K562 (cell line): ENCODE data around the gene KCP. TPM values are rescaled to one million over a fixed set of nuclear protein-coding genes. Genes with fewer than 3 reads are reported as not detected.

Experiments
- ARID2 ChIP-seq: fragments of 450-650 bp; IDR thresholded peaks from 2 replicates; pipeline ENCODE4 v1.6.1; 2017; ENCODE audit warnings: antibody characterized with exemption, mild to moderate bottlenecking
- CTBP1 ChIP-seq: fragments of 450-650 bp; IDR thresholded peaks from 2 replicates; pipeline ENCODE4 v1.6.1; 2016; ENCODE audit warnings: borderline replicate concordance
- ERF ChIP-seq: fragments of 450-650 bp; formaldehyde crosslinking; IDR thresholded peaks from 2 replicates; pipeline ENCODE4 v1.4.0; 2020; ENCODE audit warnings: mild to moderate bottlenecking, mixed read lengths
- FOXK2 ChIP-seq, 2 experiments: fragments of 450-650 bp; IDR thresholded peaks in 1 of 2; conservative IDR thresholded peaks in 1 of 2; 2 replicates each; pipeline ENCODE4 v1.6.1; 2016; ENCODE audit warnings: low read depth in 2 of 2, mild to moderate bottlenecking in 1 of 2
- HDAC3 ChIP-seq: fragments of 450-650 bp; IDR thresholded peaks from 2 replicates; pipeline ENCODE4 v1.6.1; 2018; ENCODE audit warnings: borderline replicate concordance, mild to moderate bottlenecking, moderate library complexity; ENCODE audit not compliant: partially characterized antibody
- HIVEP1 ChIP-seq: fragments of 250-450 bp; sonication (Bioruptor Pico); IDR thresholded peaks from 2 replicates; pipeline ENCODE4 v1.4.0; 2020; ENCODE audit warnings: mild to moderate bottlenecking
- KAT7 ChIP-seq: sonication (generic); formaldehyde crosslinking; IDR thresholded peaks from 2 replicates; pipeline ENCODE4 v1.8.0; 2022; ENCODE audit warnings: missing genetic modification reagents, mild to moderate bottlenecking, borderline replicate concordance
- KLF1 ChIP-seq: fragments of 450-650 bp; IDR thresholded peaks from 2 replicates; pipeline ENCODE4 v1.6.1; 2016; ENCODE audit warnings: missing genetic modification characterization, missing compliant biosample characterization
- MEF2D ChIP-seq: conservative IDR thresholded peaks from 2 replicates; pipeline ENCODE4 v1.6.1; 2016; ENCODE audit warnings: low read depth, missing genetic modification characterization, missing compliant biosample characterization
- NFIC ChIP-seq: fragments of 450-650 bp; IDR thresholded peaks from 2 replicates; pipeline ENCODE4 v1.6.1; 2017; ENCODE audit warnings: mild to moderate bottlenecking, inconsistent platforms
- POU5F1 ChIP-seq: fragments of 150-350 bp; IDR thresholded peaks from 2 replicates; pipeline ENCODE4 v1.6.1; 2014; ENCODE audit warnings: borderline replicate concordance, low read length, low read depth, mild to moderate bottlenecking; ENCODE audit not compliant: partially characterized antibody
- SOX6 ChIP-seq: fragments of 450-650 bp; IDR thresholded peaks from 2 replicates; pipeline ENCODE4 v1.6.1; 2014; ENCODE audit warnings: mild to moderate bottlenecking
- SPI1 ChIP-seq: IDR thresholded peaks from 2 replicates; pipeline ENCODE4 v1.6.1; 2011; ENCODE audit warnings: low read depth, low read length, control low read depth, borderline replicate concordance
- XRCC4 ChIP-seq: IDR thresholded peaks from one replicate; pipeline ENCODE4 v1.6.1; 2011; ENCODE audit not compliant: insufficient read depth, insufficient read length; ENCODE audit errors: extremely low read depth
- ZNF445 ChIP-seq: fragments of 250-450 bp; sonication (Bioruptor Pico); IDR thresholded peaks from 2 replicates; pipeline ENCODE4 v1.4.0; 2020; ENCODE audit warnings: low read depth, mild to moderate bottlenecking, moderate library complexity
- polyA plus RNA-seq, 8 experiments: library from polyadenylated mRNA; depleted of rRNA in 4 of 8; stranded (reverse) in 5 of 8; unstranded in 3 of 8; fragments of >200 nt; fragmentation: Nextera tagmentation in 2 of 8; fragmentation: Illumina TruSeq in 1 of 8; extraction: Ambion mirVana in 2 of 8; extraction: Trizol in 1 of 8; gene quantifications; 2 replicates each; pipeline versions ENCODE4 v1.2.1 to v1.2.3, GENCODE V29; 2011 to 2014; ENCODE audit warnings: inconsistent platforms in 1 of 8, missing spikeins in 1 of 8
- total RNA-seq, 7 experiments: library from RNA; depleted of rRNA in 6 of 7; stranded (reverse); fragments of >200 nt in 6 of 7; fragmentation: Illumina TruSeq in 2 of 7; extraction: Trizol in 2 of 7; gene quantifications; 2 replicates each; pipeline versions ENCODE4 v1.2.1 to v1.2.3, GENCODE V29; 2011 to 2021; ENCODE audit warnings: low replicate concordance in 1 of 7
- TF ChIP-seq, protein P1 (sequence below): fragments of 450-650 bp; IDR thresholded peaks from 2 replicates; pipeline ENCODE4 v1.7.0; 2016; ENCODE audit warnings: borderline replicate concordance
- TF ChIP-seq, protein P2 (sequence below): fragments of 200-800 bp; sonication (Bioruptor generic); IDR thresholded peaks from 2 replicates; pipeline ENCODE4 v1.6.1; 2017; ENCODE audit warnings: missing genetic modification characterization, missing compliant biosample characterization
- TF ChIP-seq, protein P3 (sequence below): fragments of 250-450 bp; sonication (Bioruptor Pico); IDR thresholded peaks from 2 replicates; pipeline ENCODE4 v1.9.0; 2021; ENCODE audit warnings: mild to moderate bottlenecking, inconsistent platforms
- TF ChIP-seq, protein P4 (sequence below): fragments of 250-450 bp; sonication (Bioruptor Pico); IDR thresholded peaks from 2 replicates; pipeline ENCODE4 v1.8.0; 2022; ENCODE audit warnings: moderate library complexity, mild to moderate bottlenecking, inconsistent platforms
- TF ChIP-seq, protein P5 (sequence below), 2 experiments: IDR thresholded peaks; 2 replicates each; pipeline ENCODE4 v1.6.1; 2011; ENCODE audit warnings: borderline replicate concordance in 1 of 2, control low read depth in 1 of 2, low read depth in 1 of 2, low read length in 1 of 2, mild to moderate bottlenecking in 1 of 2, mixed read lengths in 1 of 2, moderate library complexity in 1 of 2; ENCODE audit not compliant: insufficient read depth in 1 of 2, insufficient read length in 1 of 2, poor library complexity in 1 of 2, severe bottlenecking in 1 of 2; ENCODE audit errors: extremely low read depth in 1 of 2

KCP gene
- total and polyA plus RNA-seq, 9 of the 15 experiments (the other 6 are each of a cell fraction or from before 2014, with no cell fraction given), result 0.06 to 0.17 (median 0.12) TPM; not detected in 3

DNA sequence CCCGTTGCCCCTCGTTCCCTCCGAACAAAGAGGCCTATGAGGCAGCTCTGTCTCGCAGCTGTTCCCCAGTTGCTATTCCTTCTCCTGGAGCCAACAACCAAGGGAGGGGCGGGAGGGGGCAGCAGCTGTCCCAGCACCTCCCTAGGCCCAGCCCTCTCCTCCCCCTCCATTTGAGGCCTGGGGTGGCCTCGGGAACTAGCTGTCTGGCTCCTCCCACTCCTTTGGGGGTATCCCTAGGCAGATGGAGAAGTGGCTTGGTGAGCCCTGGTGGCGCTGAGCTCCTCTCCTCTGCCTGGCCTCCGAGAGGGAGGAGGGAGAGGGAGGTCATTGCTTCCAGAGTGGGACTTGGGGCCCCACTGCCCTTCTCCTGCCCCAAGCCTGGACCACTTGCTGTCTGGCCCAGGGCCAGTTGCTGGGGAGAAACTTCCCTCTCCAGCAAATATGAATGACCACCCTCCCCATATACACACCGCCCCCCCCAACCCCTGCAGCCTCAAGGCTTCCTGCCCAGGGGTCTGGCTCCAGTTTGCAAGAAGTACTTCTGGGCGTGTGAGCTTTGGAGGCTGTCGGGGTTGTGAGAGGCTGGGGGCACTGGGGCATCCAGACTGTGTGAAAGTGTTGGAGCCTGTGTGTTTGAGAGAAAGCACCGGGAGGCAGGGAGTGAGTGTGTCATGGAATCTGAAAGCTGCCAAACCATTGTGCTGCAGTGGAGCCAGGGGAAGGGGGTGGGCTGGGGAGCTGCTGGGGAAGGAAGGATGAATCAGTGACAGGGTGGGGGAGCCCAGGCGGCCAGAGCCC, 77.2 kb downstream of the KCP start (continued):
- TF ChIP-seq FOXK2 (conservative IDR thresholded peaks at IDR 0.05 in 1 of 2, IDR thresholded peaks at IDR 0.05 in 1 of 2; ENCODE audit: low read depth in 2 of 2) (no peak), POU5F1 (no peak), ARID2 (no peak), ZNF445 (CRISPR knock-in tag) (no peak), ERF (CRISPR knock-in tag) (no peak), SOX6 (no peak), KAT7 (CRISPR knock-in tag) (peak; percentile 54; the same call in 1 of the 2 replicates), KLF1 (tag) (no peak), MEF2D (tag) (no peak), XRCC4 (no peak), SPI1 (peak; percentile 36; the same call in 1 of the 2 replicates), HDAC3 (no peak), NFIC (peak; percentile 84), CTBP1 (0 out of 2 replicates have a peak, but pooled peaks have one; percentile 11), HIVEP1 (CRISPR knock-in tag) (no peak)
- TF ChIP-seq, protein P1, sequence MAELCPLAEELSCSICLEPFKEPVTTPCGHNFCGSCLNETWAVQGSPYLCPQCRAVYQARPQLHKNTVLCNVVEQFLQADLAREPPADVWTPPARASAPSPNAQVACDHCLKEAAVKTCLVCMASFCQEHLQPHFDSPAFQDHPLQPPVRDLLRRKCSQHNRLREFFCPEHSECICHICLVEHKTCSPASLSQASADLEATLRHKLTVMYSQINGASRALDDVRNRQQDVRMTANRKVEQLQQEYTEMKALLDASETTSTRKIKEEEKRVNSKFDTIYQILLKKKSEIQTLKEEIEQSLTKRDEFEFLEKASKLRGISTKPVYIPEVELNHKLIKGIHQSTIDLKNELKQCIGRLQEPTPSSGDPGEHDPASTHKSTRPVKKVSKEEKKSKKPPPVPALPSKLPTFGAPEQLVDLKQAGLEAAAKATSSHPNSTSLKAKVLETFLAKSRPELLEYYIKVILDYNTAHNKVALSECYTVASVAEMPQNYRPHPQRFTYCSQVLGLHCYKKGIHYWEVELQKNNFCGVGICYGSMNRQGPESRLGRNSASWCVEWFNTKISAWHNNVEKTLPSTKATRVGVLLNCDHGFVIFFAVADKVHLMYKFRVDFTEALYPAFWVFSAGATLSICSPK, result no peak
- TF ChIP-seq, protein P2, sequence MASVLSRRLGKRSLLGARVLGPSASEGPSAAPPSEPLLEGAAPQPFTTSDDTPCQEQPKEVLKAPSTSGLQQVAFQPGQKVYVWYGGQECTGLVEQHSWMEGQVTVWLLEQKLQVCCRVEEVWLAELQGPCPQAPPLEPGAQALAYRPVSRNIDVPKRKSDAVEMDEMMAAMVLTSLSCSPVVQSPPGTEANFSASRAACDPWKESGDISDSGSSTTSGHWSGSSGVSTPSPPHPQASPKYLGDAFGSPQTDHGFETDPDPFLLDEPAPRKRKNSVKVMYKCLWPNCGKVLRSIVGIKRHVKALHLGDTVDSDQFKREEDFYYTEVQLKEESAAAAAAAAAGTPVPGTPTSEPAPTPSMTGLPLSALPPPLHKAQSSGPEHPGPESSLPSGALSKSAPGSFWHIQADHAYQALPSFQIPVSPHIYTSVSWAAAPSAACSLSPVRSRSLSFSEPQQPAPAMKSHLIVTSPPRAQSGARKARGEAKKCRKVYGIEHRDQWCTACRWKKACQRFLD (CRISPR knock-in tag), result 0 out of 2 replicates have a peak, but pooled peaks have one; percentile 7
- TF ChIP-seq, protein P3, sequence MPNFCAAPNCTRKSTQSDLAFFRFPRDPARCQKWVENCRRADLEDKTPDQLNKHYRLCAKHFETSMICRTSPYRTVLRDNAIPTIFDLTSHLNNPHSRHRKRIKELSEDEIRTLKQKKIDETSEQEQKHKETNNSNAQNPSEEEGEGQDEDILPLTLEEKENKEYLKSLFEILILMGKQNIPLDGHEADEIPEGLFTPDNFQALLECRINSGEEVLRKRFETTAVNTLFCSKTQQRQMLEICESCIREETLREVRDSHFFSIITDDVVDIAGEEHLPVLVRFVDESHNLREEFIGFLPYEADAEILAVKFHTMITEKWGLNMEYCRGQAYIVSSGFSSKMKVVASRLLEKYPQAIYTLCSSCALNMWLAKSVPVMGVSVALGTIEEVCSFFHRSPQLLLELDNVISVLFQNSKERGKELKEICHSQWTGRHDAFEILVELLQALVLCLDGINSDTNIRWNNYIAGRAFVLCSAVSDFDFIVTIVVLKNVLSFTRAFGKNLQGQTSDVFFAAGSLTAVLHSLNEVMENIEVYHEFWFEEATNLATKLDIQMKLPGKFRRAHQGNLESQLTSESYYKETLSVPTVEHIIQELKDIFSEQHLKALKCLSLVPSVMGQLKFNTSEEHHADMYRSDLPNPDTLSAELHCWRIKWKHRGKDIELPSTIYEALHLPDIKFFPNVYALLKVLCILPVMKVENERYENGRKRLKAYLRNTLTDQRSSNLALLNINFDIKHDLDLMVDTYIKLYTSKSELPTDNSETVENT, result no peak
- TF ChIP-seq, protein P4, sequence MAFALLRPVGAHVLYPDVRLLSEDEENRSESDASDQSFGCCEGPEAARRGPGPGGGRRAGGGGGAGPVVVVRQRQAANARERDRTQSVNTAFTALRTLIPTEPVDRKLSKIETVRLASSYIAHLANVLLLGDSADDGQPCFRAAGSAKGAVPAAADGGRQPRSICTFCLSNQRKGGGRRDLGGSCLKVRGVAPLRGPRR (CRISPR knock-in tag), result peak; percentile 18; the same call in 1 of the 2 replicates
- TF ChIP-seq, protein P5, sequence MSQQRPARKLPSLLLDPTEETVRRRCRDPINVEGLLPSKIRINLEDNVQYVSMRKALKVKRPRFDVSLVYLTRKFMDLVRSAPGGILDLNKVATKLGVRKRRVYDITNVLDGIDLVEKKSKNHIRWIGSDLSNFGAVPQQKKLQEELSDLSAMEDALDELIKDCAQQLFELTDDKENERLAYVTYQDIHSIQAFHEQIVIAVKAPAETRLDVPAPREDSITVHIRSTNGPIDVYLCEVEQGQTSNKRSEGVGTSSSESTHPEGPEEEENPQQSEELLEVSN (IDR thresholded peaks at IDR 0.05; ENCODE audit: borderline replicate concordance in 1 of 2, extremely low read depth in 1 of 2, insufficient read depth in 1 of 2, insufficient read length in 1 of 2, low read depth in 1 of 2, low read length in 1 of 2, poor library complexity in 1 of 2, severe bottlenecking in 1 of 2), result no peak
